Measurements from ENCODE around the gene SLC6A20.

DNA sequence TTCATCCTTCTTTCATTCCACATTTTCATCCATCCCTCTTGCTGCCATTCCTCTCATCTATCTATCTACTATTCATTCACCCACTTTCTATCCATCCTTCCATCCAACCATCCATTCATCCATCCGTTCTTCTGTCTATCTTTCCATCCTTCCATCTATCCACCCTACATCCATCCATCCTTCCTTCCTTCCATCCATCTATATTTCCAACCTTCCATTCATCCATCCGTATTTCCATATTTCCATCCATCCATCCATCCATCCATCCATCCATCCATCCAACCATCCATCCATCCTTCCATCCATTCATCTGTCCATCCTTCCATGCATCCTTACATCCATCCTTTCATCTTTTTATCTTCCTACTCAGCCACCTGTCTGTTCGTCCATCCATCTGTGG lies 14.0 kb downstream of the SLC6A20 start:
- TF ChIP-seq, protein P1, sequence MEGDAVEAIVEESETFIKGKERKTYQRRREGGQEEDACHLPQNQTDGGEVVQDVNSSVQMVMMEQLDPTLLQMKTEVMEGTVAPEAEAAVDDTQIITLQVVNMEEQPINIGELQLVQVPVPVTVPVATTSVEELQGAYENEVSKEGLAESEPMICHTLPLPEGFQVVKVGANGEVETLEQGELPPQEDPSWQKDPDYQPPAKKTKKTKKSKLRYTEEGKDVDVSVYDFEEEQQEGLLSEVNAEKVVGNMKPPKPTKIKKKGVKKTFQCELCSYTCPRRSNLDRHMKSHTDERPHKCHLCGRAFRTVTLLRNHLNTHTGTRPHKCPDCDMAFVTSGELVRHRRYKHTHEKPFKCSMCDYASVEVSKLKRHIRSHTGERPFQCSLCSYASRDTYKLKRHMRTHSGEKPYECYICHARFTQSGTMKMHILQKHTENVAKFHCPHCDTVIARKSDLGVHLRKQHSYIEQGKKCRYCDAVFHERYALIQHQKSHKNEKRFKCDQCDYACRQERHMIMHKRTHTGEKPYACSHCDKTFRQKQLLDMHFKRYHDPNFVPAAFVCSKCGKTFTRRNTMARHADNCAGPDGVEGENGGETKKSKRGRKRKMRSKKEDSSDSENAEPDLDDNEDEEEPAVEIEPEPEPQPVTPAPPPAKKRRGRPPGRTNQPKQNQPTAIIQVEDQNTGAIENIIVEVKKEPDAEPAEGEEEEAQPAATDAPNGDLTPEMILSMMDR (IDR thresholded peaks at IDR 0.05 in 2 of 3, conservative IDR thresholded peaks at IDR 0.05 in 1 of 3; ENCODE audit: borderline replicate concordance in 1 of 3, insufficient read depth in 1 of 3, low read depth in 2 of 3, low read length in 2 of 3) = no peak
- TF ChIP-seq, protein P2, sequence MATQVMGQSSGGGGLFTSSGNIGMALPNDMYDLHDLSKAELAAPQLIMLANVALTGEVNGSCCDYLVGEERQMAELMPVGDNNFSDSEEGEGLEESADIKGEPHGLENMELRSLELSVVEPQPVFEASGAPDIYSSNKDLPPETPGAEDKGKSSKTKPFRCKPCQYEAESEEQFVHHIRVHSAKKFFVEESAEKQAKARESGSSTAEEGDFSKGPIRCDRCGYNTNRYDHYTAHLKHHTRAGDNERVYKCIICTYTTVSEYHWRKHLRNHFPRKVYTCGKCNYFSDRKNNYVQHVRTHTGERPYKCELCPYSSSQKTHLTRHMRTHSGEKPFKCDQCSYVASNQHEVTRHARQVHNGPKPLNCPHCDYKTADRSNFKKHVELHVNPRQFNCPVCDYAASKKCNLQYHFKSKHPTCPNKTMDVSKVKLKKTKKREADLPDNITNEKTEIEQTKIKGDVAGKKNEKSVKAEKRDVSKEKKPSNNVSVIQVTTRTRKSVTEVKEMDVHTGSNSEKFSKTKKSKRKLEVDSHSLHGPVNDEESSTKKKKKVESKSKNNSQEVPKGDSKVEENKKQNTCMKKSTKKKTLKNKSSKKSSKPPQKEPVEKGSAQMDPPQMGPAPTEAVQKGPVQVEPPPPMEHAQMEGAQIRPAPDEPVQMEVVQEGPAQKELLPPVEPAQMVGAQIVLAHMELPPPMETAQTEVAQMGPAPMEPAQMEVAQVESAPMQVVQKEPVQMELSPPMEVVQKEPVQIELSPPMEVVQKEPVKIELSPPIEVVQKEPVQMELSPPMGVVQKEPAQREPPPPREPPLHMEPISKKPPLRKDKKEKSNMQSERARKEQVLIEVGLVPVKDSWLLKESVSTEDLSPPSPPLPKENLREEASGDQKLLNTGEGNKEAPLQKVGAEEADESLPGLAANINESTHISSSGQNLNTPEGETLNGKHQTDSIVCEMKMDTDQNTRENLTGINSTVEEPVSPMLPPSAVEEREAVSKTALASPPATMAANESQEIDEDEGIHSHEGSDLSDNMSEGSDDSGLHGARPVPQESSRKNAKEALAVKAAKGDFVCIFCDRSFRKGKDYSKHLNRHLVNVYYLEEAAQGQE (IDR thresholded peaks at IDR 0.05; ENCODE audit: low read depth) = no peak
- TF ChIP-seq, protein P3, sequence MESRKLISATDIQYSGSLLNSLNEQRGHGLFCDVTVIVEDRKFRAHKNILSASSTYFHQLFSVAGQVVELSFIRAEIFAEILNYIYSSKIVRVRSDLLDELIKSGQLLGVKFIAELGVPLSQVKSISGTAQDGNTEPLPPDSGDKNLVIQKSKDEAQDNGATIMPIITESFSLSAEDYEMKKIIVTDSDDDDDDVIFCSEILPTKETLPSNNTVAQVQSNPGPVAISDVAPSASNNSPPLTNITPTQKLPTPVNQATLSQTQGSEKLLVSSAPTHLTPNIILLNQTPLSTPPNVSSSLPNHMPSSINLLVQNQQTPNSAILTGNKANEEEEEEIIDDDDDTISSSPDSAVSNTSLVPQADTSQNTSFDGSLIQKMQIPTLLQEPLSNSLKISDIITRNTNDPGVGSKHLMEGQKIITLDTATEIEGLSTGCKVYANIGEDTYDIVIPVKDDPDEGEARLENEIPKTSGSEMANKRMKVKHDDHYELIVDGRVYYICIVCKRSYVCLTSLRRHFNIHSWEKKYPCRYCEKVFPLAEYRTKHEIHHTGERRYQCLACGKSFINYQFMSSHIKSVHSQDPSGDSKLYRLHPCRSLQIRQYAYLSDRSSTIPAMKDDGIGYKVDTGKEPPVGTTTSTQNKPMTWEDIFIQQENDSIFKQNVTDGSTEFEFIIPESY (IDR thresholded peaks at IDR 0.05; ENCODE audit: extremely low read depth, insufficient replicate concordance, low read length) = no peak
- no peak for TF ChIP-seq POLR2AphosphoS5 (IDR thresholded peaks at IDR 0.05; ENCODE audit: low read depth, low read length)
- TF ChIP-seq ELF1 (IDR thresholded peaks at IDR 0.05; ENCODE audit: borderline replicate concordance, low read depth) = no peak
